ENCODE measurements around the gene SEZ6.

- TF ChIP-seq CTCF (IDR thresholded peaks at IDR 0.05): no peak
- no peak for TF ChIP-seq POLR2AphosphoS5 (IDR thresholded peaks at IDR 0.05; ENCODE audit: low read depth, low read length)
These were observed 61.5 kb downstream of the SEZ6 start for GRCh38 chr17:28944343-28944742.

Data from Panc1 (cell line).